SK-N-SH (cell line): Measurements from ENCODE around the gene SLC25A29. TPM values are rescaled to one million over a fixed set of nuclear protein-coding genes. Genes with fewer than 3 reads are reported as not detected.

Source experiments
- CTCF ChIA-PET: fragments of 300-600, 350-600 bp; formaldehyde crosslinking; extraction: SDS; loops from one replicate; lab custom pipeline; 2021; lab: Yijun Ruan, JAX
- POLR2A ChIA-PET: fragments of 350-600 bp; sonication (Branson Sonifier 250); formaldehyde crosslinking; extraction: SDS; loops from one replicate; lab custom pipeline; 2020; ENCODE audit warnings: antibody characterized with exemption, inconsistent platforms; lab: Yijun Ruan, JAX
- DNase-seq: peaks from one replicate; pipeline ENCODE4 v3.0.0; 2012
- H2AFZ ChIP-seq: fragments of 200-600 bp; sonication (generic); 2 replicates; pipeline ENCODE4 v1.8.1; 2016; ENCODE audit warnings: antibody characterized with exemption, mild to moderate bottlenecking, low read depth
- H3F3A ChIP-seq: fragments of 200-600 bp; sonication (generic); replicated peaks from 2 replicates; pipeline ENCODE3; 2016; ENCODE audit warnings: antibody characterized with exemption, mild to moderate bottlenecking; ENCODE audit not compliant: insufficient read depth
- H3K27ac ChIP-seq, 2 experiments: fragments of 200-500 bp in 1 of 2; fragments of 200-600 bp in 1 of 2; sonication (Bioruptor generic) in 1 of 2; sonication (generic), shearing (Covaris generic) in 1 of 2; 2 replicates each; pipeline versions ENCODE4 v1.5.1 to v1.6.1; 2014 to 2016; ENCODE audit warnings: low read depth in 2 of 2, inconsistent platforms in 1 of 2, low read length in 1 of 2, mild to moderate bottlenecking in 1 of 2, mixed read lengths in 1 of 2
- H3K27me3 ChIP-seq: fragments of 200-600 bp; sonication (generic), shearing (Covaris generic); 2 replicates; pipeline ENCODE4 v1.6.1; 2016; ENCODE audit warnings: mixed run types; ENCODE audit not compliant: insufficient read depth
- H3K36me3 ChIP-seq, 2 experiments: fragments of 200-500 bp in 1 of 2; fragments of 200-600 bp in 1 of 2; sonication (Bioruptor generic) in 1 of 2; sonication (generic) in 1 of 2; replicated peaks in 1 of 2; 2 replicates each; pipeline versions ENCODE3 to v1.5.1; 2014 to 2016; ENCODE audit warnings: low read length in 1 of 2, mild to moderate bottlenecking in 1 of 2; ENCODE audit not compliant: insufficient read depth in 2 of 2, control insufficient read depth in 1 of 2
- H3K4me1 ChIP-seq, 2 experiments: fragments of 200-500 bp in 1 of 2; fragments of 200-600 bp in 1 of 2; sonication (Bioruptor generic) in 1 of 2; sonication (generic), shearing (Covaris generic) in 1 of 2; 2 replicates each; pipeline versions ENCODE4 v1.5.1 to v1.6.1; 2014 to 2016; ENCODE audit warnings: low read depth in 1 of 2, low read length in 1 of 2, mixed run types in 1 of 2; ENCODE audit not compliant: insufficient read depth in 2 of 2, control insufficient read depth in 1 of 2
- H3K4me2 ChIP-seq: fragments of 200-600 bp; sonication (generic), shearing (Covaris generic); 2 replicates; pipeline ENCODE4 v1.6.1; 2017; ENCODE audit warnings: mixed run types
- H3K4me3 ChIP-seq, 2 experiments: fragments of 200-500 bp in 1 of 2; fragments of 200-600 bp in 1 of 2; sonication (Bioruptor generic) in 1 of 2; sonication (generic), shearing (Covaris generic) in 1 of 2; 2 replicates each; pipeline versions ENCODE4 v1.5.1 to v1.8.1; 2014 to 2016; ENCODE audit warnings: low read depth in 2 of 2, inconsistent platforms in 1 of 2, low read length in 1 of 2, mild to moderate bottlenecking in 1 of 2, mixed read lengths in 1 of 2, moderate library complexity in 1 of 2
- H3K79me2 ChIP-seq: fragments of 200-600 bp; sonication (generic); 2 replicates; pipeline ENCODE4 v1.8.1; 2017; ENCODE audit warnings: mild to moderate bottlenecking; ENCODE audit not compliant: insufficient read depth
- H3K9ac ChIP-seq: fragments of 200-600 bp; sonication (generic); 2 replicates; pipeline ENCODE4 v1.6.1; 2017; ENCODE audit warnings: mixed run types
- H3K9me2 ChIP-seq: fragments of 200-600 bp; sonication (generic); 2 replicates; pipeline ENCODE4 v1.6.1; 2017; ENCODE audit warnings: mixed run types
- H3K9me3 ChIP-seq: fragments of 200-600 bp; sonication (generic); 2 replicates; pipeline ENCODE4 v1.6.1; 2017; ENCODE audit warnings: mixed run types, mild to moderate bottlenecking, moderate library complexity
- H4K20me1 ChIP-seq: fragments of 200-600 bp; sonication (generic); 2 replicates; pipeline ENCODE4 v1.6.1; 2017; ENCODE audit warnings: mild to moderate bottlenecking, mixed run types; ENCODE audit not compliant: insufficient read depth
- CHD2 ChIP-seq: fragments of 150-350 bp; IDR thresholded peaks from 2 replicates; pipeline ENCODE4 v1.6.1; 2018; ENCODE audit warnings: low read length; ENCODE audit not compliant: partially characterized antibody
- EP300 ChIP-seq, 2 experiments: IDR thresholded peaks; 2 replicates each; pipeline versions ENCODE4 v1.4.0 to v1.6.1; 2012; ENCODE audit warnings: borderline replicate concordance in 1 of 2, low read depth in 1 of 2, low read length in 1 of 2
- EZH2phosphoT487 ChIP-seq: fragments of 200-600 bp; sonication (generic); IDR thresholded peaks from 2 replicates; pipeline ENCODE4 v1.6.1; 2017; ENCODE audit warnings: low read depth, mixed run types, mild to moderate bottlenecking, antibody characterized with exemption, moderate library complexity, borderline replicate concordance
- FOXJ3 ChIP-seq: sonication (generic); formaldehyde crosslinking; IDR thresholded peaks from 2 replicates; pipeline ENCODE4 v1.5.1; 2020; ENCODE audit warnings: mild to moderate bottlenecking, missing genetic modification reagents
- FOXM1 ChIP-seq: IDR thresholded peaks from 2 replicates; pipeline ENCODE4 v1.4.0; 2012; ENCODE audit warnings: low read depth, mild to moderate bottlenecking
- GABPA ChIP-seq: IDR thresholded peaks from 2 replicates; pipeline ENCODE4 v1.4.0; 2012; ENCODE audit warnings: low read depth, mild to moderate bottlenecking
- MAX ChIP-seq: IDR thresholded peaks from 2 replicates; pipeline ENCODE4 v1.4.0; 2012; ENCODE audit warnings: low read depth
- MEF2A ChIP-seq: IDR thresholded peaks from 2 replicates; pipeline ENCODE4 v1.4.0; 2012; ENCODE audit warnings: low read depth, borderline replicate concordance
- NRF1 ChIP-seq: IDR thresholded peaks from 2 replicates; pipeline ENCODE4 v1.6.1; 2012; ENCODE audit warnings: low read depth, mild to moderate bottlenecking, low read length
- RCOR1 ChIP-seq: fragments of 150-350 bp; IDR thresholded peaks from 2 replicates; pipeline ENCODE4 v1.6.1; 2017; ENCODE audit warnings: antibody characterized with exemption, low read length
- RXRA ChIP-seq: IDR thresholded peaks from 2 replicates; pipeline ENCODE4 v1.4.0; 2012; ENCODE audit warnings: low read depth, mild to moderate bottlenecking, borderline replicate concordance
- SMC3 ChIP-seq: IDR thresholded peaks from 2 replicates; pipeline ENCODE4 v1.6.1; 2012; ENCODE audit warnings: low read depth, low read length, improper control_type of control experiment
- TCF12 ChIP-seq: IDR thresholded peaks from 2 replicates; pipeline ENCODE4 v1.4.0; 2012
- USF1 ChIP-seq: IDR thresholded peaks from 2 replicates; pipeline ENCODE4 v1.4.0; 2012; ENCODE audit warnings: low read depth, borderline replicate concordance
- YY1 ChIP-seq: IDR thresholded peaks from 2 replicates; pipeline ENCODE4 v1.4.0; 2012; ENCODE audit warnings: low read depth, mild to moderate bottlenecking
- WGBS: methylation state at CpG from one replicate; pipeline ENCODE4 v1.1.6; 2017; ENCODE audit warnings: low lambda C conversion rate; 5-methylcytosine and 5-hydroxymethylcytosine counted together
- polyA plus RNA-seq, 3 experiments: library from polyadenylated mRNA; depleted of rRNA; stranded (reverse); fragments of >200 nt; gene quantifications; 2 replicates each; pipeline ENCODE4 v1.2.3, GENCODE V29; 2012
- TF ChIP-seq, protein P1 (sequence below): fragments of 150-350 bp; IDR thresholded peaks from 2 replicates; pipeline ENCODE4 v1.6.1; 2017; ENCODE audit warnings: antibody characterized with exemption, low read length, low read depth, borderline replicate concordance
- TF ChIP-seq, protein P2 (sequence below): fragments of 200-600 bp; sonication (generic); IDR thresholded peaks from 2 replicates; pipeline ENCODE4 v1.6.1; 2017; ENCODE audit warnings: antibody characterized with exemption, mild to moderate bottlenecking, moderate library complexity
- TF ChIP-seq, protein P3 (sequence below): IDR thresholded peaks from 2 replicates; pipeline ENCODE4 v1.6.1; 2012; ENCODE audit warnings: mild to moderate bottlenecking, low read depth, low read length, moderate library complexity

SLC25A29 gene
- polyA plus RNA-seq, 1 of the 3 experiments (the other 2 are of a cell fraction) = 66.9 TPM

GRCh38 chr14:100290607-100291304, 15.5 kb downstream of the SLC25A29 start:
- H3K9me3 ChIP-seq = no peaks in the 10 kb centered on the region
- no peak overlapping the region for H3K4me2 ChIP-seq
- H3K9me2 ChIP-seq = no peaks in the 10 kb centered on the region
- no peak overlapping the region for H3K4me3 ChIP-seq
- peak; percentile 26 for DNase-seq
- TF ChIP-seq, protein P1, sequence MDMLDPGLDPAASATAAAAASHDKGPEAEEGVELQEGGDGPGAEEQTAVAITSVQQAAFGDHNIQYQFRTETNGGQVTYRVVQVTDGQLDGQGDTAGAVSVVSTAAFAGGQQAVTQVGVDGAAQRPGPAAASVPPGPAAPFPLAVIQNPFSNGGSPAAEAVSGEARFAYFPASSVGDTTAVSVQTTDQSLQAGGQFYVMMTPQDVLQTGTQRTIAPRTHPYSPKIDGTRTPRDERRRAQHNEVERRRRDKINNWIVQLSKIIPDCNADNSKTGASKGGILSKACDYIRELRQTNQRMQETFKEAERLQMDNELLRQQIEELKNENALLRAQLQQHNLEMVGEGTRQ = no peak
- TF ChIP-seq FOXM1 (no peak), NRF1 (no peak), SMC3 (no peak), USF1 (no peak), EP300 (IDR thresholded peaks at IDR 0.05; ENCODE audit: borderline replicate concordance in 1 of 2, low read depth in 1 of 2, low read length in 1 of 2) (no peak), MAX (no peak), FOXJ3 (no peak), TCF12 (no peak), GABPA (no peak), MEF2A (no peak), EZH2phosphoT487 (no peak), RCOR1 (no peak), YY1 (no peak), RXRA (no peak), CHD2 (no peak)
- TF ChIP-seq, protein P2, sequence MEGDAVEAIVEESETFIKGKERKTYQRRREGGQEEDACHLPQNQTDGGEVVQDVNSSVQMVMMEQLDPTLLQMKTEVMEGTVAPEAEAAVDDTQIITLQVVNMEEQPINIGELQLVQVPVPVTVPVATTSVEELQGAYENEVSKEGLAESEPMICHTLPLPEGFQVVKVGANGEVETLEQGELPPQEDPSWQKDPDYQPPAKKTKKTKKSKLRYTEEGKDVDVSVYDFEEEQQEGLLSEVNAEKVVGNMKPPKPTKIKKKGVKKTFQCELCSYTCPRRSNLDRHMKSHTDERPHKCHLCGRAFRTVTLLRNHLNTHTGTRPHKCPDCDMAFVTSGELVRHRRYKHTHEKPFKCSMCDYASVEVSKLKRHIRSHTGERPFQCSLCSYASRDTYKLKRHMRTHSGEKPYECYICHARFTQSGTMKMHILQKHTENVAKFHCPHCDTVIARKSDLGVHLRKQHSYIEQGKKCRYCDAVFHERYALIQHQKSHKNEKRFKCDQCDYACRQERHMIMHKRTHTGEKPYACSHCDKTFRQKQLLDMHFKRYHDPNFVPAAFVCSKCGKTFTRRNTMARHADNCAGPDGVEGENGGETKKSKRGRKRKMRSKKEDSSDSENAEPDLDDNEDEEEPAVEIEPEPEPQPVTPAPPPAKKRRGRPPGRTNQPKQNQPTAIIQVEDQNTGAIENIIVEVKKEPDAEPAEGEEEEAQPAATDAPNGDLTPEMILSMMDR = no peak
- TF ChIP-seq, protein P3, sequence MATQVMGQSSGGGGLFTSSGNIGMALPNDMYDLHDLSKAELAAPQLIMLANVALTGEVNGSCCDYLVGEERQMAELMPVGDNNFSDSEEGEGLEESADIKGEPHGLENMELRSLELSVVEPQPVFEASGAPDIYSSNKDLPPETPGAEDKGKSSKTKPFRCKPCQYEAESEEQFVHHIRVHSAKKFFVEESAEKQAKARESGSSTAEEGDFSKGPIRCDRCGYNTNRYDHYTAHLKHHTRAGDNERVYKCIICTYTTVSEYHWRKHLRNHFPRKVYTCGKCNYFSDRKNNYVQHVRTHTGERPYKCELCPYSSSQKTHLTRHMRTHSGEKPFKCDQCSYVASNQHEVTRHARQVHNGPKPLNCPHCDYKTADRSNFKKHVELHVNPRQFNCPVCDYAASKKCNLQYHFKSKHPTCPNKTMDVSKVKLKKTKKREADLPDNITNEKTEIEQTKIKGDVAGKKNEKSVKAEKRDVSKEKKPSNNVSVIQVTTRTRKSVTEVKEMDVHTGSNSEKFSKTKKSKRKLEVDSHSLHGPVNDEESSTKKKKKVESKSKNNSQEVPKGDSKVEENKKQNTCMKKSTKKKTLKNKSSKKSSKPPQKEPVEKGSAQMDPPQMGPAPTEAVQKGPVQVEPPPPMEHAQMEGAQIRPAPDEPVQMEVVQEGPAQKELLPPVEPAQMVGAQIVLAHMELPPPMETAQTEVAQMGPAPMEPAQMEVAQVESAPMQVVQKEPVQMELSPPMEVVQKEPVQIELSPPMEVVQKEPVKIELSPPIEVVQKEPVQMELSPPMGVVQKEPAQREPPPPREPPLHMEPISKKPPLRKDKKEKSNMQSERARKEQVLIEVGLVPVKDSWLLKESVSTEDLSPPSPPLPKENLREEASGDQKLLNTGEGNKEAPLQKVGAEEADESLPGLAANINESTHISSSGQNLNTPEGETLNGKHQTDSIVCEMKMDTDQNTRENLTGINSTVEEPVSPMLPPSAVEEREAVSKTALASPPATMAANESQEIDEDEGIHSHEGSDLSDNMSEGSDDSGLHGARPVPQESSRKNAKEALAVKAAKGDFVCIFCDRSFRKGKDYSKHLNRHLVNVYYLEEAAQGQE = no peak
- peaks cover 0 to 18% of the 10 kb centered on the region in 2 experiments for H3K36me3 ChIP-seq
- H3K9ac ChIP-seq = no peak overlapping the region
- H4K20me1 ChIP-seq = 0 out of 2 replicates have a peak, but pooled peaks cover 2% of the 10 kb centered on the region
- H3K27me3 ChIP-seq = no peaks in the 10 kb centered on the region
- H2AFZ ChIP-seq = no peak overlapping the region
- 91% methylated on average over 12 of the region's 12 CpGs for WGBS
- peaks cover 3% of the 10 kb centered on the region; the same call in 1 of the 2 replicates for H3K79me2 ChIP-seq
- H3F3A ChIP-seq = no peaks in the 10 kb centered on the region
- ChIA-PET POLR2A (interaction anchor here (0.5 to 1.0 kb wide), 5 partner anchors 16 to 84 kb away, joined by 3 to 4 read pairs (median 3); partner anchors contain the start of gene SLC25A29), CTCF (interaction anchor here (0.8 to 3.1 kb wide), 4 partner anchors 11 to 87 kb away, joined by 4 to 11 read pairs (median 7); a partner anchor contains a TSS)
- H3K27ac ChIP-seq = peak overlapping the region in 1 of 2 experiments; percentile 35; a peak in 1 of 4 replicates
- peaks cover 0 to 28% of the 10 kb centered on the region in 2 experiments; a peak in 1 of 4 replicates for H3K4me1 ChIP-seq
